Left forelimb (tissue), 1 donor: ENCODE data around the gene KRT4.

ENCODE experiments used
- DNase-seq: peaks from one replicate; pipeline ENCODE4 v3.0.0-alpha.2; 2018; ENCODE audit warnings: low spot score

KRT4 gene

DNA sequence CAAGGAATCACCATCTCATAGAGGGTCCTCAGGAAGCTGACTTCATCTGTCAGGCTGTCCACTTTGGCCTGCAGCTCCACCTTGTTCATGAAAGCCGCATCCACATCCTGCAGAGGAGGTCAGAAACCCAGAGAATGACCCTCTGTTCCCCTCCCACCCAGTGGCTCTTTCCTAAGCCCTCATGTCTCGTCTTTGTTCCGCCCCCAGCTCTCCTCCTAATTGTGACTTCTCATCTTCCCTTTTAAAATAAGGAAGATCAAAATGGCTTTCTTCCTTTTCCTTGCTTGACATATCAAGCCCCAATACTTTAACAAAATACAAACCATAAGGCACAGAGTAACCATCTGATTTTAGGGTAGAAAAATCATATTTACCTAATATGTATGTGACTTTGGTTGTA lies 41.1 kb downstream of the KRT4 start:
- DNase-seq = peak; percentile 3

DNA sequence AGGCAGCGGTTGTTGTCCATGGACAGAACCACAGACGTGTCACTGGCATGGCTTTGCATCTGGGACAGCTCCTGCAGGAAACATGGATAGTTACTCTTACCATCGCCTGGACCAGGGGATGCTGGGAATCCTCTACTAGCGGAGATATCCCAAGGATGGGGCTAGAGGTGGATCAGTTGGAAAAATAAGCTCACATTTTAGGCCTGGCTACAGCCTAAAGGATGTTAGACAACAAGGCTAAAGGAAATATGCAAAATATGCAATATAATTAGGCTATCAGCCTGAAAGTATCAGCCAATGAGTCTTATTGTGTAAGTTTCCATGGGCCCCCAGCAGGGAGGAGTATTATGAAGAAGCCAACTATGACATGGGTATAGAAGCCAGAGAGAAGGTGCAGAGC lies 41.7 kb downstream of the KRT4 start:
- no peak for DNase-seq

DNA sequence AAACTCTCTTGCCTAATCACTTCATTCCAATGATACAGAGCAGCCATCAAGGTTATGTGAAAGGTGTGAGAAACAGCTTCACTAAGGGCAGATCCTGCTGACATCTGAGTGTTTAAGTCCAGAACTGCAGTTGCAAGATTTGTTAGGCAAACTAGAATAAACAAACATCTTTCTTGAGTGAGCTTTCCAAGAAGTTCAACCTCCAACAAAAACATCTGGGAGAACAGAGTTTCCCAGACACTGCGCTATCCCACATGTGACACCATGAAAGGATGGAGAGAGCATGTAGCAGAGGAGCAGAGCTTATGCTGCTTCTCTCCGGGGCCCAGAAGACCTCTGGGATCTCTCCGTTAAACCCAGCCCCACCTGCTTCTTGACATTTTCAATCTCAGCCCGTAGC lies 42.4 kb downstream of the KRT4 start:
- DNase-seq = no peak

DNA sequence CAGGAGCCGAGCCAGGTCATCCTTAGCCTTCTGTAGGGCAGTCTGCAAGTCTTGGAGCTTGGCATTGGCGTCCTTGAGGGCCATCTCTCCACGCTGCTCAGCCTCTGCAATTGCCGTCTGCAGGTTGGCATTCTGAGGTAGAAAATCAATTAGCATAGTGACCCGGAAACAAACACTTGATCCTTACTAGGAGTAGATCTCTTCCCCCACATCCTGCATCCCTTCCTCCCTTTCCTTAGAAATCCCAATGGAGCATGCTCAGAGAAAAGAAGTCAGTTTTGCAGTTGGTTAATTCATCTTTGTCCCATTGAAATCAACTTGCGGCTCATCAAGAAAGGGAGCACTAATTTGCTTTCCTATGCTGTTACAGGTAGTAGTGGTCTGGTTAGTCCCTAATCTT lies 42.8 kb downstream of the KRT4 start:
- DNase-seq = no peak

DNA sequence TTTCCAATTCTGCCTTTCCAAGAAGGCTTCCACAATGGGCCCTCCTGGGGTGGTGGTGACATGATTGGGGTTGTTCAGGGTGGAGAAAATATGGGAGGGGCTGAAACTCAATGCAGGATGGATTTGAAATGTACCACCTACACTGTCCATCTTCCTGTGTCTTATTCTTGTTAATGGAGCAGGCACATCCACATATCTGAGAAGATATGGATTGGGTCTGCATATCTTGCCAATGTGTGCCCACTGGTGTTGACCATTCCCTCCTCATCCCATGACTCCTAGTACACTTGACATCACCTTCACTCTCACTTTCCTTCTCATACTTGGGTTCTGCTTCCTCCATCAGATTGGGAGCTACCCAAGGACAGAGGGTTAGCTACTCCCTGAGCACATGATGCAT lies 44.0 kb downstream of the KRT4 start:
- DNase-seq = no peak

DNA sequence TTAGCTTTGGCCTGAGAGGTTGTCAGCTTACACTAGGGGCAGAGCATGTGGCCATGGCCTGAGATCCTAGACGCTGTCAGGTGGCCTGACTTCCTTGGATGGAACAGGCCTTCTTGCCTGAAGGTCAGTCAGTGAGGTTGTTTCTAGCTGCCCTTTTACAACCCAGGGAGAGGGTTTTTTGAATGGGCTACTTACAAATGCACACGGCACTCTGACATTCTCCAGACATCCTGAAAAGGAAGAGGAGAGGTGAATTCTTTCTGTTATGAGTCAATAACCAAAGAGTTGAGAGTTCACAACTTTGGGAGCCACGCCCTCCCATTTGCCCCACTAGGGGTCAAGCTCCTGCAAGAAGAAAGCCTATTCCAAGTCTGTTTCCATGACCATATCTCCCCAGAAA lies 44.6 kb downstream of the KRT4 start:
- no peak for DNase-seq

DNA sequence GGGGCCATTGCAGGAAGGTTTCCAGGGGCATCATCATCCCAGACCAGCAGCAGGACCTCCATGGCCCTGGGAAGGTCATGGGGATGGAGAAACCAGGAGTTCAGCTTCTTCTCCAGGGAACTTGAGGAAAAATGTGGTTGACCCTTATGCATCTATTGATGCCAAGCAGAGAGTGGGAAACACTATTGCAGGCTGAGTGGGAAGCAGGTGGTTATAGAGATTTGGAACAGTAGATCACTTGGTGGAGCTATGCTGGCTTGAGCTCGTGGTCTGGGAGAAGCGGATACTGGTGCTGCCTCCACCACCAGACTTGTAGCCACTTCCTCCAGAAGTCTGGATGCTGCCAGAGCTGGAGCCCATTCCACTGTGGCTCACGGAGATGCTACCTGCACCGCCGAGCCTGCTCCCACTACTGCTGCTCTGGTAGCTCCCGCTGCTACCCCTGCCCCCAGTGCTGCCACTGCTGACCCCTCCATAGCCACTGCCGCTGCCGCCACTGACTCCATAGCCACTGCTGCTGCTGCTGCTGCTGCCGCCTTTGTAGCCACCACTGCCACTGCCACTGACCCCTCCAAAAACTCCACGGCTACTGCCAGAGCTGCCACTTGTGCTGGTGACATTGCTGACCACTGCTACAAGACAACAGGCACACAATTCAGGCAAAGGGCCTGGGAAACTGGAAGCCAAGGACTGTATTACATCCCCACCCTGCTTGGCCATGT lies 45.3 kb downstream of the KRT4 start:
- DNase-seq = peak; percentile 31

DNA sequence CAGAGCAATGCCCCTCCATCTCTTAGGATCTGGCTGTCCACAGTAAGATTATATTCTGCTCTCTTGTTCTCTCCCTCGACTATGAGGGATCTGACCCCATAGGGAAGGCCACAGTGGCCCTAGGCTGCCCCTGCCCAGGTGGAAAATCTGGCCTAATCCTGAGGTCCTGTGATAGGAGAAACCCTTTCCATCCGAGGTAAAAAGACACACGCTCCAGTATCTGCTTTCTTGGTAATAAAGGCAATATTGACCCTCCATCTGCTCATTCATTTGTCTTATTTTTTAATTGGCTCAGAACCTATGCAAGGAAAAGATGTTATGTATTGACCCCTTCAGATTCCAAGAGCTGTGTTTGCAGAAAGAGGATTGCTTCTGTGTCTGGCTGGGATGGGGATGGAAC lies 46.5 kb downstream of the KRT4 start:
- no peak for DNase-seq

DNA sequence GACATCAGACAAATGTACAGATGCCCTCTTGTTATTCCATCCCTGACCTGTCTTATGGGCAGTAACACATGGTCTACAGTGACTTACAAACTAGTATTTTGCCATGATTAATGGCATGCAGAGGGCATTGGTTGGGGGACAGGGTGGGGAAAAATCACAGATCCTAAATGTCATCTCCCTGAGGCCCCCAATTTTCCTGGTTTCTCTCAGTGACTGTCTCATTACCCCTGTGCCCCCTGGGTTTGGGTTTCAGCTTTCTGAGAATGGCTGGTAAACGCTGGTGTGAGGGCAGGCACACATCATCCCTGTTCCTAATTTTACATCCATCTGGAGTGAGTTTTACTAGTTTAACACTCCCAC lies 46.9 kb downstream of the KRT4 start:
- DNase-seq = no peak

DNA sequence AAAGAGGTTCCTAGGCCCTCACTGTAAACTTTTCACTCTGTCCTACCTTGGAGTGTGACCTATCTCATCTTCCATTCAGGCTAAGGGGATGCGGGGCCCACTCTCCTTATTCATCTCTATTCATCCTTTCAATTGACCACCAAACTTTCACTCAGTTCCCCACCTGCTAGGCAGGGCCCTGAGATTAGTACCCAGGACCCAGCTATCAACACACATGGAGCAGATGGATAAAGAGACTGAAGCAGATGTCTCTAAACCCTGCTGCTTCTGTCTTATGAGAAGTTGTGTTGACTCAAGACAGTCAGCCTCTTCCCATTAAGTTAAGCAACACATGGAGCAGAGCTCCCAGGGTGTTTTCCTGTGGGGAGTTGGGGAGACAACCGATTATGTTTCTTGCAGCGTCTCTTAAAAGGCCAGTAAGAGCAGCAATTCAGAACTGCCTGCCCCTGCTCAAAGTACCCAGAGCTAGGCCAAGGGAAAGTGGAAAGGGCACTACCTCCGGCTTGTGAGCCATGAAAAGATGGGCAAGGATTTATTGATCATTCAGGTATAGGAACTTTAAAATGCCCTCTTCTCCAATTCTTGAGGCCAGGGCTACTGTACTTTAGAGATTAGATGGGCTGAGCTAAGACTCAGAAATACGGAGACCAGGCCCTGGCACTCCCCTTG lies 47.4 kb downstream of the KRT4 start:
- DNase-seq = no peak

DNA sequence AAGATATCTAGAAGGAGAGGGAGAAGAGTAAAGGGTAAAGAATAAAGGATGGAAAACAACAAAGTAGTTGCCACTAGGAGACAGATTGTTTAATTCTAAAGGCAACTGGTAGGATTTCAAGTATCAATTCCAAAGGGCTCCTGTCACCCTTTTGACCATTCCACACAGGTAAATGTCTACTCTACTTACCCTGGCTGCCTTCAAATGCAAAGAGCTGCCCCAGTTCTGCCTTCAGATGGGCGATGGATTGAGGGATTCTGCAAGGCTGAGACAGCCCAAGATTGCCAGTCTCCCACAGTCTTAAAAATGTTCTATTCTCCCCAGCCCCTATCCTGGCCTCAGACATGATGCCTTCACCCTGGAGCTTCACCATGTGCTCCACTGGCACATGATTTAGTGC lies 48.2 kb downstream of the KRT4 start:
- peak; percentile 12 for DNase-seq

DNA sequence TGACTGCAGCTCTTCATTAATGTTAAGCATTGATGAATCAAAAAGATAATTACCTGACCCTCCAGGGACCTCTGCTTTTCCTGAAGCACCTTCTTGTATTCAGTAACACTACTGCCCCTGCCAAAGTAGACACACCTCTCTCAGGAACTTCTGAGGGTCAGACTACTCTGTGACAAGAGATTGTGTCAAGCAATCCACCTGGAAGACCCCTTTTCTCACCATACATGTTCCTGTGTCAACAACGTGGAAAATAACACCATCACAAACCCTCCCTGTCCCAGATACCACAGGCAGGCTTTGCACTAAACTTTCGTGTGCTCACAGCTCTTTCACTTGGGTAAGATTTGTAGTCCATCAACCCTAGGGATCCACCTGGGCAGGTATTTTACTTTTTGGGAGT lies 49.9 kb downstream of the KRT4 start:
- DNase-seq = no peak

DNA sequence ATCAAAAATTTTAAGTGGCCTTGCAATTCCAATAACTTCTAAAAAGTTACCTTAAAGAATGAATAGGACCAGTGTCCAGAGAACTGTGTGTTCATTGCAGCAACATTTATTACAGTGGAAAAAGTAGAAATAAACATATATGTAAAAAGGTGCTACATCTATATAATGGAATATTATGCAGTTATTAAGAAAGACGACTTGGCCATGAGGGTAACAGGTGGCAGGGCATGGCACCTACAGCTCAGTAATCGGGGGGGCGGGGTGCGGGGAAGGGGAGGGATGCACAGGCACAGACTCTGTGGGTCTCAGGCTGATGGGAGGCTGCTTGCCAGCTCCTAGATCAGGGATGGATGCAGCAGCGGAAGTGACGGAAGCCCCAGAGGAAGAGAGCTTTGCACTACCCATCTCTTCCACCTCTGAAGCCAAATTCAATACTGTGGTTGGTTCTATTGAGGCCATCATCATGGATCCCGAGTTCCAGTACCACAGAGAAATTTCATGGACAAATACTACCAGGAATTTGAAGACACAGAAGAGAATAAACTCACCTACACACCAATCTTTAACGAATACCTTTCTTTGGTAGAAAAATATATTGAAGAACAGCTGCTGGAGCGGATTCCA lies 50.8 kb downstream of the KRT4 start:
- DNase-seq = peak; percentile 41

DNA sequence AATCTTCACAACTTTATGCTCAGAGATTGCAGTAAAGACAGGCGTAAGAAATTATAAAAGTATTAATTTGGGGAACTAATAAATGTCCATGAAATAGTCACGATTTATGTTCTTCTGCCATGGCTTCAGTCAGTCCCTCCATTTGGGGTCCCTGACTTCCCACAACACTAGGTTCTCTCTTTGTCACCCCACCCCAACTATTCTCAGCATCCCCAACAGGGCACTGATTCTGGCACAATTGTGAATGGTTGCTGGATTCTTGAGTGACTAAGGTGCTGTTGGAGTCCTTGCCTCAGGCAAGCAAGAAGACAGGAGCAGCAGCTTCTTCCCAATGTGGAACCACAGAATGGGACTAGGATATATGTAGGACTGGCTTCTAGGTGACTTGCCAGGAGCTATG lies 52.1 kb downstream of the KRT4 start:
- no peak for DNase-seq

DNA sequence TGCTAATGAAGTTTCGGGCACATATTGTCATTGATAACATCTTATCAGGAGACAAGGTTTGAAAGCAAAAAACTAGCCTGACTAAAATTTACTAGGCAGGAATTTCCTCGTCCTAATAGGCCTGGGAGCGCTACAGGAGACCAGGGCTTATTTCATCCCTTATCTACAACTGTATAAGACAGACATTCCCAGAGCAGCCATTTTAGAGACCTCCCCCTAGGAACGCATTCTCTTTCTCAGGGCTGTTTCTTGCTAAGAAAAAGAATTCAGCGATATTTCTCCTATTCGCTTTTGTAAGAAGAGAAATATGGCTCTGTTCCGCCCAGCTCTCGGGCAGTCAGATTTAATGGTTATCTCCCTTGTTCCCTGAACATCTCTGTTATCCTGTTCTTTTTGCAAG lies 52.7 kb downstream of the KRT4 start:
- peak; percentile 4 for DNase-seq

DNA sequence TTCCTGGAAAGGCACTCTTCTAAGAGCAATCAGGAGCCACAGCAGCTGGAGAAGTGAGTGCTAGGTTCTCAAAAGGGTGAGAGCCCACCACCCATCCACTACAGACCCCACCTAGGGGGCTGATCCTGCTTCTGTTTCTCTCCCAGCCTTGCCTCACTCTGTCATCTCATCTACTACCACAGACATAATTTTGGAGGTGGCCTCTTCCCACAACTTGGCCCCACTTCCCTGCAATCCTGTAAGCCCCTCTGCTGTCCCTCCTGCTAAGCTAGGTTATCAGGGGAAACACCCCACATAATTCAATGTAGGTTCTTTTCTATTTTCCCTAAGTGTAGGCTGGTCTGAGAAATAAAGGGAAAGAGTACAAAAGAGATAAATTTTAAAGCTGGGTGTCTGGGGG lies 53.3 kb downstream of the KRT4 start:
- no peak for DNase-seq

DNA sequence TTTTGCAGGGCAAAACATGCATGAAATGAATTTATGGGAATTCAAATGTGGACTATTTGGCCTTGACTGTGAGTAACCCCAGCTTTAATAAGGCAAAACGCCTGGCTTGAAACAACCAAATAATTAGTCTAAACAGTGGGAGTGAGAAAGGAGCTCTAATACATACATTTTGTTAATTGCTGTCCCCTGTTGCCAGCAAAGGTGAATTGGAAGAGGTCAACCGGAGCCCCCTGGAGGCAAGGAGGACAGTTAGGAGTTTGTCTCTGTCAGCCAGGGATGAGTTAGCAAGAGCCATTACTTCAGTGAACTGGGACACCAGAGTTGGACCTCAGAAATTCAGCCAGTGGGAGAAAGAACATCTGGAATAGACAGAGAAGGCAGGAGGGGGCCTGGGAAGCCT lies 54.2 kb downstream of the KRT4 start:
- peak; percentile 14 for DNase-seq

DNA sequence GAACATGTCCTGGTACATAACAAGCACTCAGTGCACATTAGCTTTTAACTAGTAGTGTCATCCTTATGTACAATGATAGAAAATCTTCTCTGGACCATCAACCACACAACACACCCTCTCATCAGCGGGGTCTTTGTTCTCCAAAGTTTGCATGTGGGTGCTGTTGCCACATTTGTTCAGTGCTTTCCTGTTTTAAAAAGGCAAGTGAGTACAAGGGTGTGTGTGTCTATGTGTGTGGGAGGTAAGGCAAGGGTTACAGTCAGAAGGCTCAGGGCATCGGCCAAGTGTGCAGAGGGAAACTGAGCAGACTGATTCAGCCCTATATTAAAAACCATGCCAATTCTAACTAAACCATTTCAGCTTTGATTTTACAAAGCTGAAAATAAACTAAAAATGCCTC lies 54.7 kb downstream of the KRT4 start:
- peak; percentile 6 for DNase-seq

DNA sequence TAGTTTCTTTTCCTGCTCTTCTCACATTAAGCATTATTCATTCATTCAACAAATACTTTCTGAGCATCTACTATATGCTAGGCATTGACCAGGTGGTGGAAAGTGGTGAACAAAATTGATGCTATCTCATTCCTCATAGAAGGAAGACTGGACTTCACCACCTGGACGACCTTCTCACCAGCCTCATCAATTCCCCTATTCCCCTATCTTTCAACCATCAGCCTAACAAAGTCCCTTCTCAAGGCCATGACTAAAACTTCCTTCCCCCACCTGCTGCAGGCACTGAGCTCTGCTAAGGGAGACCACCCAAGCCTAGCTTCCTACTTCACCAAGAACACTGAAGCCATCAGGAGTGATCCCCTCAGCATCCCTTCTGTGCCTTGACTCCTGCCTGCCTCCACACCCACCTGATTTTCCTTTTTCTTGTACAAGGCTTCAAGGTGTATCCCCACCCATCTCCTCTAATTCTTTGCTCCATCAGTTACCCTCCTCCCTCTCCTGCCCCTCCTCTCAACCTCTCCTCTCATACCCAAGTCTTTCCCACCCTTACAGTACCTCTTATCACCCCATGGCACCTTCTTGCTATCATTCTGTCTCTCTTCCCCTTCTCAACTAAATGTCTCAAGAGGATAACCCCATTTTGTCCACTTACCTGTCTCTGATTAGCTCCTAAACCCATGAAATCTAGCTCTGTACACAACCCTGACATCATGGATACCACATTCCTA lies 56.3 kb downstream of the KRT4 start:
- no peak for DNase-seq
